GM18526 (cell line): Measurements from ENCODE around the gene BNIP5.

Experiments
- POLR2A ChIP-seq: IDR thresholded peaks from 3 replicates; pipeline ENCODE4 v1.6.1; 2011; ENCODE audit not compliant: insufficient read length; ENCODE audit errors: extremely low read depth

BNIP5 gene

GRCh38 chr6:36371211-36371610 is 34.5 kb upstream of the BNIP5 start:
- no peak for TF ChIP-seq POLR2A

- no peak for TF ChIP-seq POLR2A
Observed at GRCh38 chr6:36370638-36371037, 34.0 kb upstream of the BNIP5 start.

- no peak for TF ChIP-seq POLR2A
Observed at GRCh38 chr6:36368921-36369865, 32.5 kb upstream of the BNIP5 start.

GRCh38 chr6:36368421-36368820 is 31.7 kb upstream of the BNIP5 start:
- TF ChIP-seq POLR2A = no peak

GRCh38 chr6:36367743-36368142 is 31.1 kb upstream of the BNIP5 start:
- TF ChIP-seq POLR2A = no peak

- no peak for TF ChIP-seq POLR2A
Observed at GRCh38 chr6:36364669-36365479, 28.2 kb upstream of the BNIP5 start.

GRCh38 chr6:36362551-36363370 is 26.1 kb upstream of the BNIP5 start:
- TF ChIP-seq POLR2A = no peak

- TF ChIP-seq POLR2A = no peak
Observed at GRCh38 chr6:36361071-36361470, 24.4 kb upstream of the BNIP5 start.

GRCh38 chr6:36360241-36361054 is 23.8 kb upstream of the BNIP5 start:
- no peak for TF ChIP-seq POLR2A

GRCh38 chr6:36358226-36358915 is 21.7 kb upstream of the BNIP5 start:
- TF ChIP-seq POLR2A = no peak

GRCh38 chr6:36357872-36358225 is 21.2 kb upstream of the BNIP5 start:
- TF ChIP-seq POLR2A = no peak

GRCh38 chr6:36355819-36356218 is 19.1 kb upstream of the BNIP5 start:
- no peak for TF ChIP-seq POLR2A

- TF ChIP-seq POLR2A = no peak
Observed at GRCh38 chr6:36353411-36353915, 16.8 kb upstream of the BNIP5 start.
